HEK293 (cell line): ENCODE measurements around the gene SNAP23.

ENCODE experiments used
- CTCF ChIA-PET: fragments of 350-600 bp; formaldehyde crosslinking; extraction: SDS; loops from one replicate; lab custom pipeline; 2021; ENCODE audit warnings: antibody characterized with exemption; lab: Yijun Ruan, JAX
- POLR2A ChIA-PET: fragments of 300-600 bp; formaldehyde crosslinking; extraction: SDS; loops from one replicate; lab custom pipeline; 2020; ENCODE audit warnings: antibody characterized with exemption, inconsistent platforms; lab: Yijun Ruan, JAX
- H3K27ac ChIP-seq: fragments of 200-500 bp; sonication (Bioruptor generic); 2 replicates; pipeline ENCODE4 v1.5.1; 2014; ENCODE audit warnings: low read depth, low read length, control low read depth, inconsistent platforms; ENCODE audit errors: extremely low read depth
- H3K36me3 ChIP-seq, 2 experiments: fragments of 200-500 bp in 1 of 2; sonication (Bioruptor generic) in 1 of 2; 1 replicate in 1 of 2; 2 replicates in 1 of 2; pipeline ENCODE4 v1.5.1; 2014 to 2017; ENCODE audit warnings: inconsistent platforms in 2 of 2, low read length in 2 of 2; ENCODE audit not compliant: control insufficient read depth in 2 of 2, insufficient read depth in 1 of 2
- H3K4me1 ChIP-seq: fragments of 200-500 bp; sonication (Bioruptor generic); 2 replicates; pipeline ENCODE4 v1.5.1; 2014; ENCODE audit warnings: mild to moderate bottlenecking, low read length, inconsistent platforms; ENCODE audit not compliant: control insufficient read depth, insufficient read depth
- H3K4me3 ChIP-seq: 2 replicates; pipeline ENCODE4 v1.5.1; 2011; ENCODE audit warnings: low read depth, mild to moderate bottlenecking, control low read depth, low read length, moderate library complexity
- H3K9me3 ChIP-seq: fragments of 200-500 bp; sonication (Bioruptor generic); 2 replicates; pipeline ENCODE4 v1.5.1; 2014; ENCODE audit warnings: low read depth, low read length, inconsistent platforms; ENCODE audit not compliant: control insufficient read depth, insufficient read depth
- AEBP2 ChIP-seq: fragments of 450-650 bp; formaldehyde crosslinking; IDR thresholded peaks from 2 replicates; pipeline ENCODE4 v1.5.1; 2016; ENCODE audit warnings: missing biosample characterization, missing genetic modification characterization, borderline replicate concordance
- HOXA7 ChIP-seq: sonication (generic); formaldehyde crosslinking; IDR thresholded peaks from 2 replicates; pipeline ENCODE4 v1.8.1; 2022; ENCODE audit warnings: missing genetic modification reagents, borderline replicate concordance
- OSR2 ChIP-seq: fragments of 450-650 bp; formaldehyde crosslinking; IDR thresholded peaks from 2 replicates; pipeline ENCODE4 v1.5.1; 2016; ENCODE audit warnings: missing biosample characterization, missing genetic modification characterization
- PBX3 ChIP-seq: sonication (generic); formaldehyde crosslinking; IDR thresholded peaks from 2 replicates; pipeline ENCODE4 v1.8.1; 2022; ENCODE audit warnings: mild to moderate bottlenecking, moderate library complexity, missing genetic modification reagents
- PRDM1 ChIP-seq: fragments of 450-650 bp; formaldehyde crosslinking; IDR thresholded peaks from 2 replicates; pipeline ENCODE4; 2016; ENCODE audit warnings: missing biosample characterization, missing genetic modification characterization
- REST ChIP-seq: fragments of 450-650 bp; formaldehyde crosslinking; IDR thresholded peaks from 2 replicates; pipeline ENCODE4 v1.5.1; 2016; ENCODE audit warnings: missing biosample characterization, missing genetic modification characterization
- SETDB1 ChIP-seq: IDR thresholded peaks from one replicate; pipeline ENCODE4 v1.6.1; 2017; ENCODE audit warnings: mild to moderate bottlenecking, low read length, moderate library complexity, mixed read lengths; ENCODE audit not compliant: insufficient read length
- ZBTB10 ChIP-seq: fragments of 450-650 bp; formaldehyde crosslinking; IDR thresholded peaks from 2 replicates; pipeline ENCODE4 v1.5.1; 2016; ENCODE audit warnings: missing biosample characterization, missing genetic modification characterization
- ZBTB49 ChIP-seq: fragments of 450-650 bp; formaldehyde crosslinking; IDR thresholded peaks from 2 replicates; pipeline ENCODE4 v1.5.1; 2016; ENCODE audit warnings: missing biosample characterization, missing genetic modification characterization, low read depth
- ZFP41 ChIP-seq: fragments of 450-650 bp; formaldehyde crosslinking; IDR thresholded peaks from 2 replicates; pipeline ENCODE4 v1.5.1; 2016; ENCODE audit warnings: missing biosample characterization, missing genetic modification characterization, borderline replicate concordance
- ZNF10 ChIP-seq: fragments of 450-650 bp; formaldehyde crosslinking; IDR thresholded peaks from 2 replicates; pipeline ENCODE4 v1.5.1; 2017; ENCODE audit warnings: missing biosample characterization, missing genetic modification characterization
- ZNF146 ChIP-seq: fragments of 450-650 bp; formaldehyde crosslinking; IDR thresholded peaks from 2 replicates; pipeline ENCODE4 v1.5.1; 2016; ENCODE audit warnings: missing biosample characterization, missing genetic modification characterization
- ZNF280C ChIP-seq: fragments of 450-650 bp; formaldehyde crosslinking; IDR thresholded peaks from 2 replicates; pipeline ENCODE4 v1.5.1; 2016; ENCODE audit warnings: missing biosample characterization, missing genetic modification characterization
- ZNF423 ChIP-seq: fragments of 450-650 bp; formaldehyde crosslinking; IDR thresholded peaks from 2 replicates; pipeline ENCODE4 v1.5.1; 2016; ENCODE audit warnings: missing biosample characterization, missing genetic modification characterization
- ZNF624 ChIP-seq: fragments of 450-650 bp; formaldehyde crosslinking; IDR thresholded peaks from 2 replicates; pipeline ENCODE4 v1.5.1; 2017; ENCODE audit warnings: missing biosample characterization, missing genetic modification characterization
- ZNF658 ChIP-seq: fragments of 450-650 bp; formaldehyde crosslinking; IDR thresholded peaks from 2 replicates; pipeline ENCODE4; 2016; ENCODE audit warnings: missing biosample characterization, missing genetic modification characterization
- ZNF692 ChIP-seq: fragments of 450-650 bp; formaldehyde crosslinking; IDR thresholded peaks from 2 replicates; pipeline ENCODE4 v1.5.1; 2016; ENCODE audit warnings: missing biosample characterization, missing genetic modification characterization
- ZNF701 ChIP-seq: fragments of 450-650 bp; formaldehyde crosslinking; IDR thresholded peaks from 2 replicates; pipeline ENCODE4 v1.5.1; 2016; ENCODE audit warnings: missing biosample characterization, missing genetic modification characterization
- ZNF830 ChIP-seq: fragments of 450-650 bp; IDR thresholded peaks from 2 replicates; pipeline ENCODE4 v1.5.0; 2018; ENCODE audit warnings: missing biosample characterization, missing genetic modification characterization, low read depth, mild to moderate bottlenecking, moderate library complexity
- ZSCAN30 ChIP-seq: fragments of 450-650 bp; IDR thresholded peaks from 2 replicates; pipeline ENCODE4 v1.5.1; 2018; ENCODE audit warnings: missing biosample characterization, mild to moderate bottlenecking, missing genetic modification characterization, moderate library complexity

SNAP23 gene

GRCh38 chr15:42575188-42576039 lies 80.0 kb downstream of the SNAP23 start, which contains the start of gene STARD9:
TSS of gene STARD9 (plus strand) at chr15:42575606. CDS start at chr15:42575716, 110 bp downstream.
- ChIA-PET POLR2A (interaction anchor here (0.5 to 1.4 kb wide), 16 partner anchors 8 to 322 kb away, joined by 3 to 16 read pairs (median 3); partner anchors contain the start of genes HAUS2, LRRC57, SNAP23 and ZNF106), CTCF (interaction anchor here (0.6 to 0.7 kb wide), 2 partner anchors 46 to 101 kb away, joined by 3 read pairs; no protein-coding TSS in a partner anchor)
- no peaks in the 10 kb centered on the region for H3K36me3 ChIP-seq
- peak within 1 kb of the TSS; percentile 21; the same call in 1 of the 2 replicates for H3K27ac ChIP-seq
- peaks cover 3% of the 10 kb centered on the region for H3K4me1 ChIP-seq
- peak within 1 kb of the TSS; percentile 67 for H3K4me3 ChIP-seq
- no peaks in the 10 kb centered on the region for H3K9me3 ChIP-seq
- TF ChIP-seq ZBTB10, result 0 out of 2 replicates have a peak, but pooled peaks have one; percentile 36
- no peak for TF ChIP-seq PBX3 (CRISPR knock-in tag)
- TF ChIP-seq REST (tag by site-specific recombination), result no peak
- TF ChIP-seq ZBTB49 (tag by site-specific recombination), result no peak
- no peak for TF ChIP-seq ZNF830 (tag by site-specific recombination)
- TF ChIP-seq ZNF423, result 0 out of 2 replicates have a peak, but pooled peaks have one; percentile 66
- TF ChIP-seq ZSCAN30 (tag by site-specific recombination), result 0 out of 2 replicates have a peak, but pooled peaks have one; percentile 17
- no peak for TF ChIP-seq OSR2 (tag by site-specific recombination)
- TF ChIP-seq HOXA7 (CRISPR knock-in tag), result no peak
- no peak for TF ChIP-seq ZNF658 (tag by site-specific recombination)
- TF ChIP-seq ZNF624 (tag by site-specific recombination), result no peak
- no peak for TF ChIP-seq ZNF10
- TF ChIP-seq ZNF280C (tag by site-specific recombination), result no peak
- no peak for TF ChIP-seq PRDM1 (tag by site-specific recombination)
- no peak for TF ChIP-seq ZNF701 (tag by site-specific recombination)
- TF ChIP-seq ZNF146, result no peak
- TF ChIP-seq ZNF692 (tag by site-specific recombination), result 0 out of 2 replicates have a peak, but pooled peaks have one; percentile 24
- no peak for TF ChIP-seq AEBP2 (tag by site-specific recombination)
- TF ChIP-seq ZFP41 (tag by site-specific recombination), result no peak
- TF ChIP-seq SETDB1, result no peak
